H1 (cell line): ENCODE measurements around the gene ZRANB1. TPM values are rescaled to one million over a fixed set of nuclear protein-coding genes. Genes with fewer than 3 reads are reported as not detected.

ENCODE experiments used
- ASH2L ChIP-seq: fragments of 200-600, 300-600 bp; sonication (generic); IDR thresholded peaks from one replicate; pipeline ENCODE4 v1.7.1; 2017; ENCODE audit warnings: low read length
- SIX5 ChIP-seq: IDR thresholded peaks from 2 replicates; pipeline ENCODE4 v1.6.1; 2011; ENCODE audit warnings: mild to moderate bottlenecking, low read depth, low read length
- TAF1 ChIP-seq: IDR thresholded peaks from 2 replicates; pipeline ENCODE4 v1.6.1; 2011; ENCODE audit warnings: mild to moderate bottlenecking, low read depth, low read length
- polyA plus RNA-seq, 7 experiments: library from polyadenylated mRNA; depleted of rRNA in 3 of 7; stranded (reverse) in 5 of 7; unstranded in 2 of 7; fragments of >200 nt in 5 of 7; fragments of 200-250 nt in 2 of 7; gene quantifications; 1 replicate in 5 of 7; 2 replicates in 1 of 7; 4 replicates in 1 of 7; pipeline versions ENCODE4 v1.2.1 to v1.2.3, GENCODE V29; 2011 to 2013; ENCODE audit warnings: missing spikeins in 2 of 7, mixed read lengths in 2 of 7
- total RNA-seq: library from RNA; stranded (reverse); fragmentation: NEBNext Ultra II Directional; extraction: Animal tissue kit (Norgen Biotek cat#: 25700); gene quantifications from 2 replicates; pipeline ENCODE4 v1.2.1, GENCODE V29; 2021

Gene ZRANB1
- total and polyA plus RNA-seq, 2 of the 8 experiments (the other 6 are each of a cell fraction or from before 2014, with no cell fraction given), result 6.1 to 19.9 TPM

GRCh38 chr10:124942317-124943169 lies 620 bp downstream of the ZRANB1 start (continued):
- TF ChIP-seq SIX5 (no peak), ASH2L (no peak), TAF1 (no peak)
- TF ChIP-seq, all 59 proteins: peak for 0
